Panc1 (cell line): ENCODE measurements around the gene ELMO1. TPM values are rescaled to one million over a fixed set of nuclear protein-coding genes. Genes with fewer than 3 reads are reported as not detected.

ENCODE experiments used
- ATAC-seq: fragments of 200-7000 bp; cut with Tn5 transposase; 2 replicates; pipeline ENCODE4 v1.9.1; 2020; ENCODE audit warnings: mild to moderate bottlenecking, moderate library complexity
- BruUV-seq: library from RNA; stranded (reverse); fragments of 400-500 nt; replicated peaks from 2 replicates; lab custom pipeline; 2021; lab: Mats Ljungman, UMichigan
- CTCF ChIA-PET: fragments of 300-600 bp; sonication (Branson Sonifier 250); formaldehyde crosslinking; loops from one replicate; lab custom pipeline; 2022; ENCODE audit warnings: antibody characterized with exemption; lab: Charles Lee
- POLR2A ChIA-PET: fragments of 300-600 bp; sonication (Branson Sonifier 250); formaldehyde crosslinking; loops from one replicate; lab custom pipeline; 2022; ENCODE audit warnings: antibody characterized with exemption; lab: Charles Lee
- DNase-seq: peaks from one replicate; pipeline ENCODE4 v3.0.0-alpha.2; 2010; ENCODE audit warnings: low read depth, low spot score
- H3K27ac ChIP-seq: 2 replicates; pipeline ENCODE4 v1.5.1; 2011; ENCODE audit warnings: mild to moderate bottlenecking, low read length, inconsistent platforms
- H3K27me3 ChIP-seq: fragments of 200-500 bp; sonication (Bioruptor generic); 2 replicates; pipeline ENCODE4 v1.6.0; 2014; ENCODE audit warnings: low read length, inconsistent platforms; ENCODE audit not compliant: control insufficient read depth, insufficient read depth
- H3K36me3 ChIP-seq: fragments of 200-500 bp; sonication (Bioruptor generic); 2 replicates; pipeline ENCODE4 v1.5.1; 2014; ENCODE audit warnings: inconsistent platforms, mild to moderate bottlenecking, low read length, moderate library complexity; ENCODE audit not compliant: control insufficient read depth, insufficient read depth
- H3K4me1 ChIP-seq: 2 replicates; pipeline ENCODE4 v1.5.1; 2011; ENCODE audit warnings: inconsistent platforms, mild to moderate bottlenecking, low read length, moderate library complexity; ENCODE audit not compliant: control insufficient read depth, insufficient read depth
- H3K4me3 ChIP-seq, 2 experiments: 2 replicates each; pipeline ENCODE4 v1.5.1; 2011 to 2012; ENCODE audit warnings: low read depth in 2 of 2, low read length in 2 of 2, mild to moderate bottlenecking in 2 of 2, inconsistent platforms in 1 of 2, moderate library complexity in 1 of 2
- H3K9me3 ChIP-seq: fragments of 200-500 bp; sonication (Bioruptor generic); 2 replicates; pipeline ENCODE4 v1.5.1; 2014; ENCODE audit warnings: low read depth, mild to moderate bottlenecking, inconsistent platforms, low read length, moderate library complexity; ENCODE audit not compliant: control insufficient read depth, insufficient read depth
- POLR2AphosphoS5 ChIP-seq: IDR thresholded peaks from 2 replicates; pipeline ENCODE4 v1.6.1; 2012; ENCODE audit warnings: mild to moderate bottlenecking, low read depth, low read length, moderate library complexity
- SIN3A ChIP-seq: IDR thresholded peaks from 2 replicates; pipeline ENCODE4 v1.6.1; 2012; ENCODE audit warnings: low read depth, mild to moderate bottlenecking, low read length, moderate library complexity, borderline replicate concordance; ENCODE audit not compliant: insufficient read depth
- TCF7L2 ChIP-seq: IDR thresholded peaks from 2 replicates; pipeline ENCODE4 v1.6.1; 2011; ENCODE audit warnings: mild to moderate bottlenecking, low read depth, low read length, inconsistent platforms
- in situ Hi-C: cut with HindIII; loops from 2 replicates; pipeline ENCODE4 v1.10.0; 2016; ENCODE audit warnings: low sequenced_read_pairs, low pct_unique_long_range_greater_than_20kb
- intact Hi-C: fragments of 100-400 bp; cut with micrococcal nuclease; formaldehyde crosslinking; loops from one replicate; pipeline ENCODE4 v1.10.0; 2022; ENCODE audit not compliant: unreplicated experiment
- total RNA-seq: library from RNA; stranded (reverse); gene quantifications from one replicate; pipeline ENCODE4 v1.2.1, GENCODE V29; 2021; ENCODE audit not compliant: unreplicated experiment
- TF ChIP-seq, protein P1 (sequence below): fragments of 450-650 bp; IDR thresholded peaks from 2 replicates; pipeline ENCODE4 v1.5.1; 2017; ENCODE audit warnings: mild to moderate bottlenecking
- TF ChIP-seq, protein P2 (sequence below), 2 experiments: IDR thresholded peaks; 2 replicates each; pipeline ENCODE4 v1.6.1; 2011 to 2012; ENCODE audit warnings: low read depth in 2 of 2, control low read depth in 1 of 2, low read length in 1 of 2, mild to moderate bottlenecking in 1 of 2, moderate library complexity in 1 of 2; ENCODE audit not compliant: insufficient read depth in 1 of 2

ELMO1 gene
- total RNA-seq, 1 experiment from 2014 or later = 0.80 TPM

DNA sequence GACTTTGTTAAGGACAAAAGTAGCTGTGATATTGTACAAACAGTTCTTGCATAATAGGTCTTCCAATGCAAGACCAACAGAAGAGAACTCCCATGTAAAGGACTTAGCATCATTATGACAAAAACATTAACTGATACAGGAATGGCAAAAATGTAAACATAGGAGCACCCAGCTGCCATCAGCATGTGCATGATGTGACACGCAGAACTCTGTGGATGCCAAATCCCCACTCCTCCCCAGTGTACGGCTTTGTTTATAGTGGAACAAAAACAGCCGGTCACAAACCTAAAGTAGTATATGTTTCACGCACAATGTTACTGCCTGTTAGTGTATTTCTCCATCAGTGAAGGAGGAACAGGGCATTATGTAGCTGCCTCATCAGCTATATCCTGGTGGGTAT, 408.3 kb downstream of the ELMO1 start:
- POLR2A ChIA-PET = no interaction called here
- no peak for ATAC-seq
- CTCF ChIA-PET = no interaction called here
- Histone ChIP-seq H3K36me3 (no peaks in the 10 kb centered on the region), H3K27me3 (no peaks in the 10 kb centered on the region), H3K9me3 (peaks cover 15% of the 10 kb centered on the region; the same call in 1 of the 2 replicates), H3K4me1 (no peaks in the 10 kb centered on the region), H3K4me3 (no peak overlapping the region), H3K27ac (no peak overlapping the region)
- BruUV-seq = no TSS peak
- DNase-seq = no peak
- intact Hi-C loops = no loop called here
- TF ChIP-seq POLR2AphosphoS5 (no peak), TCF7L2 (no peak), SIN3A (no peak)
- TF ChIP-seq, protein P1, sequence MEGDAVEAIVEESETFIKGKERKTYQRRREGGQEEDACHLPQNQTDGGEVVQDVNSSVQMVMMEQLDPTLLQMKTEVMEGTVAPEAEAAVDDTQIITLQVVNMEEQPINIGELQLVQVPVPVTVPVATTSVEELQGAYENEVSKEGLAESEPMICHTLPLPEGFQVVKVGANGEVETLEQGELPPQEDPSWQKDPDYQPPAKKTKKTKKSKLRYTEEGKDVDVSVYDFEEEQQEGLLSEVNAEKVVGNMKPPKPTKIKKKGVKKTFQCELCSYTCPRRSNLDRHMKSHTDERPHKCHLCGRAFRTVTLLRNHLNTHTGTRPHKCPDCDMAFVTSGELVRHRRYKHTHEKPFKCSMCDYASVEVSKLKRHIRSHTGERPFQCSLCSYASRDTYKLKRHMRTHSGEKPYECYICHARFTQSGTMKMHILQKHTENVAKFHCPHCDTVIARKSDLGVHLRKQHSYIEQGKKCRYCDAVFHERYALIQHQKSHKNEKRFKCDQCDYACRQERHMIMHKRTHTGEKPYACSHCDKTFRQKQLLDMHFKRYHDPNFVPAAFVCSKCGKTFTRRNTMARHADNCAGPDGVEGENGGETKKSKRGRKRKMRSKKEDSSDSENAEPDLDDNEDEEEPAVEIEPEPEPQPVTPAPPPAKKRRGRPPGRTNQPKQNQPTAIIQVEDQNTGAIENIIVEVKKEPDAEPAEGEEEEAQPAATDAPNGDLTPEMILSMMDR = no peak
- TF ChIP-seq, protein P2, sequence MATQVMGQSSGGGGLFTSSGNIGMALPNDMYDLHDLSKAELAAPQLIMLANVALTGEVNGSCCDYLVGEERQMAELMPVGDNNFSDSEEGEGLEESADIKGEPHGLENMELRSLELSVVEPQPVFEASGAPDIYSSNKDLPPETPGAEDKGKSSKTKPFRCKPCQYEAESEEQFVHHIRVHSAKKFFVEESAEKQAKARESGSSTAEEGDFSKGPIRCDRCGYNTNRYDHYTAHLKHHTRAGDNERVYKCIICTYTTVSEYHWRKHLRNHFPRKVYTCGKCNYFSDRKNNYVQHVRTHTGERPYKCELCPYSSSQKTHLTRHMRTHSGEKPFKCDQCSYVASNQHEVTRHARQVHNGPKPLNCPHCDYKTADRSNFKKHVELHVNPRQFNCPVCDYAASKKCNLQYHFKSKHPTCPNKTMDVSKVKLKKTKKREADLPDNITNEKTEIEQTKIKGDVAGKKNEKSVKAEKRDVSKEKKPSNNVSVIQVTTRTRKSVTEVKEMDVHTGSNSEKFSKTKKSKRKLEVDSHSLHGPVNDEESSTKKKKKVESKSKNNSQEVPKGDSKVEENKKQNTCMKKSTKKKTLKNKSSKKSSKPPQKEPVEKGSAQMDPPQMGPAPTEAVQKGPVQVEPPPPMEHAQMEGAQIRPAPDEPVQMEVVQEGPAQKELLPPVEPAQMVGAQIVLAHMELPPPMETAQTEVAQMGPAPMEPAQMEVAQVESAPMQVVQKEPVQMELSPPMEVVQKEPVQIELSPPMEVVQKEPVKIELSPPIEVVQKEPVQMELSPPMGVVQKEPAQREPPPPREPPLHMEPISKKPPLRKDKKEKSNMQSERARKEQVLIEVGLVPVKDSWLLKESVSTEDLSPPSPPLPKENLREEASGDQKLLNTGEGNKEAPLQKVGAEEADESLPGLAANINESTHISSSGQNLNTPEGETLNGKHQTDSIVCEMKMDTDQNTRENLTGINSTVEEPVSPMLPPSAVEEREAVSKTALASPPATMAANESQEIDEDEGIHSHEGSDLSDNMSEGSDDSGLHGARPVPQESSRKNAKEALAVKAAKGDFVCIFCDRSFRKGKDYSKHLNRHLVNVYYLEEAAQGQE (IDR thresholded peaks at IDR 0.05; ENCODE audit: insufficient read depth in 1 of 2, low read depth in 2 of 2, low read length in 1 of 2) = no peak
- in situ Hi-C loops = no loop called here

DNA sequence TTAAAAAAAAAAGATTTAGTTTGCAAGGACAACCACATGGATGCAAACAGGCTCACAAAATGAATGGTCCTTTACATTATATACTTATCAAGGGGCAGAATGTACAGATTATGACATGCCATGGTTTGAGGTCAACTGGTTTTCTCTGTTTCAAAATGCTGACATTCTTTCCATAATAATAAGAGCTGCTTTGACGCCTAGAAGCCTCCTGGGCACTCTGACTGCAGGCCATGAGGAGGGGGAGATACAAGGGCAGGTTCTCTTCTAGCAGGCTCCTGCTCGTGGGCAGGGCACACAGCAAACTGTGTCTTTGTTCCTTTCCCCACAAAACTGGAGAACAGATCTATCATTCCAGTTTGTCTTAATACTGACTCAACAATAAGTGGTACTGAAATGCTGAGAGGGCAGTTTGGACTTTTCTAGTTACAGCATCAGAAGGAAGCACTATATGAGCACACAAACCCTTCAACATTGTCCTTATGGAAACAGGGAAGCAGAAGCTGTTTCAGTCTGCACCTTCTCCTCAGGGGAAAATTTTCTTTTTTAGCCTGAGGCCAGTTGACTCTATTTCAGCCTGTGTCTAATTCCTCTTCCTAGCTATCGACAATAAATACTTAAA, 409.4 kb downstream of the ELMO1 start:
- no peaks in the 10 kb centered on the region for H3K36me3 ChIP-seq
- no peaks in the 10 kb centered on the region for H3K27me3 ChIP-seq
- CTCF ChIA-PET = no interaction called here
- H3K9me3 ChIP-seq = peaks cover 25% of the 10 kb centered on the region; the same call in 1 of the 2 replicates
- H3K4me1 ChIP-seq = no peaks in the 10 kb centered on the region
- no TSS peak for BruUV-seq
- H3K27ac ChIP-seq = no peak overlapping the region
- intact Hi-C loops = no loop called here
- ATAC-seq = no peak
- TF ChIP-seq POLR2AphosphoS5 (no peak), TCF7L2 (no peak), SIN3A (no peak)
- TF ChIP-seq, protein P2 (IDR thresholded peaks at IDR 0.05; ENCODE audit: insufficient read depth in 1 of 2, low read depth in 2 of 2, low read length in 1 of 2) = no peak
- TF ChIP-seq, protein P1 = no peak
- DNase-seq = no peak
- H3K4me3 ChIP-seq = no peak overlapping the region
- in situ Hi-C loops = no loop called here
- POLR2A ChIA-PET = no interaction called here
